ENCODE measurements around the gene KCNE3. TPM values are rescaled to one million over a fixed set of nuclear protein-coding genes. Genes with fewer than 3 reads are reported as not detected.

Gene KCNE3
- total and polyA plus RNA-seq, 9 donors: 3.1 to 19.9 (median 16.0) TPM

DNA sequence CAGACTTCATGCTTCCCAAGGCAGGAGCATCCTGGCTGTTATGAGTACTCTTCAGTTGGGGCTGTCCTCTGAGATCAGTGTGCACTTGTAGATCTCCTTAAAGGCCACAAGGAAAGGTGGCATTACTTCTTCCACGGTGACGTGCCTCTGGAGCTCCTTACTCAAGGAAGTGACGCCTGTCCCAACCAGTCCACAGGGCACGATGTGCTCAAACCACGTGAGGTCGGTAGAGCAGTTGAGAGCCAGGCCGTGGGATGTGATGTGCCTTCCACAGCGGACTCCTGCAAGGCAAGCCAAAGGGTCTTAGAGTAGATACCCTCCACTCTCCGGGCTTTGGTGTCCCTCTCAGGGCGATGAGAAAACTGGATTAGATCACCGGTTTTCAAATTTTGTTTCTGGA is 24.7 kb upstream of the KCNE3 start:
- H3K36me3 ChIP-seq: no peaks in the 10 kb centered on the region
- intact Hi-C loops (cut with DNase I): no loop called here
- peaks cover 2% of the 10 kb centered on the region for H3K4me1 ChIP-seq (ENCODE audit: insufficient read depth)
- no peak for TF ChIP-seq POLR2A (IDR thresholded peaks at IDR 0.05)
- TF ChIP-seq, protein P1, sequence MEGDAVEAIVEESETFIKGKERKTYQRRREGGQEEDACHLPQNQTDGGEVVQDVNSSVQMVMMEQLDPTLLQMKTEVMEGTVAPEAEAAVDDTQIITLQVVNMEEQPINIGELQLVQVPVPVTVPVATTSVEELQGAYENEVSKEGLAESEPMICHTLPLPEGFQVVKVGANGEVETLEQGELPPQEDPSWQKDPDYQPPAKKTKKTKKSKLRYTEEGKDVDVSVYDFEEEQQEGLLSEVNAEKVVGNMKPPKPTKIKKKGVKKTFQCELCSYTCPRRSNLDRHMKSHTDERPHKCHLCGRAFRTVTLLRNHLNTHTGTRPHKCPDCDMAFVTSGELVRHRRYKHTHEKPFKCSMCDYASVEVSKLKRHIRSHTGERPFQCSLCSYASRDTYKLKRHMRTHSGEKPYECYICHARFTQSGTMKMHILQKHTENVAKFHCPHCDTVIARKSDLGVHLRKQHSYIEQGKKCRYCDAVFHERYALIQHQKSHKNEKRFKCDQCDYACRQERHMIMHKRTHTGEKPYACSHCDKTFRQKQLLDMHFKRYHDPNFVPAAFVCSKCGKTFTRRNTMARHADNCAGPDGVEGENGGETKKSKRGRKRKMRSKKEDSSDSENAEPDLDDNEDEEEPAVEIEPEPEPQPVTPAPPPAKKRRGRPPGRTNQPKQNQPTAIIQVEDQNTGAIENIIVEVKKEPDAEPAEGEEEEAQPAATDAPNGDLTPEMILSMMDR (IDR thresholded peaks at IDR 0.05): no peak
- TF ChIP-seq EP300 (IDR thresholded peaks at IDR 0.05): no peak
- 89 to 95% (median 92%) methylated on average over 11 of the region's 11 CpGs for WGBS, 3 donors
- H3K27ac ChIP-seq: no peak overlapping the region
- H3K4me3 ChIP-seq: no peak overlapping the region
- H3K9me3 ChIP-seq: no peaks in the 10 kb centered on the region
- DNase-seq: no peak
- H3K27me3 ChIP-seq: no peaks in the 10 kb centered on the region

DNA sequence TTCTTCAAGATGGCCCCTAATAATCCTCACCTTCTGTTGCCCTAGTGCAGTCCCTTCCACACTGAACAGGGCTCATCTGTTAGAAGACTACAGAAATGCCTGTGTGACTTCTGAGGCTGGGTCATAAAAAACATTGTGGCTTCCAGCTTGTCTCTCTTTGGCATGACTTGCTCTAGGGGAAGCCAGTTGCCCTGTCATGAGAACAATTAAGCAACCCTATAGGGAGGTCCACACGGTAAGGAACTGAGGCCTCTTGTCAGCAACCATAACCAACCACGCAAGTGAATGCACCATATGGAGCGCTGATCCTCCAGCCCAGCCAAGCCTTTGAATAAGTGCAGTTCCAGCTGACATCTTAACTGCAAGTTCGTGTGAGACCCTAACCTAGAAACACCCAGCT is 23.6 kb upstream of the KCNE3 start:
- Histone ChIP-seq H3K4me1 (ENCODE audit: insufficient read depth) (peaks cover 2% of the 10 kb centered on the region), H3K9me3 (no peaks in the 10 kb centered on the region), H3K27ac (no peak overlapping the region), H3K4me3 (no peak overlapping the region), H3K36me3 (no peaks in the 10 kb centered on the region), H3K27me3 (no peaks in the 10 kb centered on the region)
- DNase-seq: no peak
- intact Hi-C loops (cut with DNase I): no loop called here
- no peak for TF ChIP-seq POLR2A (IDR thresholded peaks at IDR 0.05)
- TF ChIP-seq, protein P1 (IDR thresholded peaks at IDR 0.05): no peak
- TF ChIP-seq EP300 (IDR thresholded peaks at IDR 0.05): no peak
- 84 to 92% (median 90%) methylated on average over 4 of the region's 4 CpGs for WGBS, 3 donors

DNA sequence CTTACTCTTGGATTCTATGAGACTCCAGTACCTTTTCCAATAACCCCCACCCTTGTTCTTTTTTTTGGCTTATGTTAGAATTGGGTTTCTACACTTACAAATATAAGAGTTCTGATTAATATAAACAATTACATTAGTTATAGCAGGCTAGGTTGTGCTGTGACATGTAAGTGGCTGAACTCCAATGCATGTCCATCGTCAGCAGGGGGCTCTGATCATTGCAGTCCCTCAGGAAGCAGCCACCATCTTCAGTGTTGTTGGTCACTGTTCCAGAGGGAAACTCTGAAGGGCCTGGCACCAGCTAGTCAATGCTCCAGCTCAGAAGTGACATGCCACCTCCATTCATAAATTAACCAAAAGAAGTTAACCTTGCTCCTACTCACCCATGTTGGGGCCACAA is 20.5 kb upstream of the KCNE3 start:
- no peak for DNase-seq
- no peaks in the 10 kb centered on the region for H3K4me1 ChIP-seq (ENCODE audit: insufficient read depth)
- WGBS, 3 donors: 77 to 96% (median 89%) methylated on average over 1 of the region's 1 CpG
- H3K36me3 ChIP-seq: no peaks in the 10 kb centered on the region
- H3K27me3 ChIP-seq: no peaks in the 10 kb centered on the region
- H3K4me3 ChIP-seq: no peak overlapping the region
- TF ChIP-seq, protein P1 (IDR thresholded peaks at IDR 0.05): no peak
- TF ChIP-seq POLR2A (IDR thresholded peaks at IDR 0.05) (no peak), EP300 (IDR thresholded peaks at IDR 0.05) (no peak)
- H3K9me3 ChIP-seq: no peaks in the 10 kb centered on the region
- intact Hi-C loops (cut with DNase I): no loop called here
- no peak overlapping the region for H3K27ac ChIP-seq

DNA sequence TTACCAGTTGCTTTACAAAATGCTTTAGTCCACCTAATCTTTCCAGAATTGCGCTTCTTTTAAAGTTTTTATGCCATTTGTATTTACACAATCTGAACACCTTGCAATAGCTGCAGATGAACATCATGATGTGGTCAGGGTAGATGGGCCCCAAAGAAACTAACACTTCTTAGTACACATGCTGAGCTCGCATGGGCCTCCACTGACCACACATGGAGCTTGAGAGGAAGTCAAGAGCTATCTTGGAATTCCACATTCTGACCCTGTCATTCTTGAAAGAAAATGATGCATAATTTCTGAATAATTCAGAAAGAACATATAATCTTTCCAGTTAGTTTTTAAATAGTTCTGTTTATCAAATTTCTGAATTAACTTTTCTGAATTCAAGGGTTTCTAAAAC is 18.5 kb upstream of the KCNE3 start:
- Histone ChIP-seq H3K27me3 (no peaks in the 10 kb centered on the region), H3K27ac (no peak overlapping the region), H3K4me3 (no peak overlapping the region), H3K36me3 (no peaks in the 10 kb centered on the region), H3K9me3 (no peaks in the 10 kb centered on the region), H3K4me1 (ENCODE audit: insufficient read depth) (no peaks in the 10 kb centered on the region)
- intact Hi-C loops (cut with DNase I): no loop called here
- no peak for DNase-seq
- TF ChIP-seq POLR2A (IDR thresholded peaks at IDR 0.05) (no peak), EP300 (IDR thresholded peaks at IDR 0.05) (no peak)
- TF ChIP-seq, protein P1 (IDR thresholded peaks at IDR 0.05): no peak
- 86 to 96% (median 90%) methylated on average over 2 of the region's 2 CpGs for WGBS, 3 donors
